K562 (cell line): Measurements from ENCODE around the gene MLF1. TPM values are rescaled to one million over a fixed set of nuclear protein-coding genes. Genes with fewer than 3 reads are reported as not detected.
"Not testable (repeated sequence)": the region's sequence is repeated elsewhere in the genome, so short reads cannot be mapped to it uniquely, and the experiment has no call there.

ENCODE experiments used
- ATAC-seq: fragments of 200-7000 bp; cut with Tn5 transposase; 3 replicates; pipeline ENCODE4 v1.9.1; 2020; ENCODE audit warnings: moderate library complexity
- BruUV-seq: library from RNA; stranded (reverse); fragments of 400-500 nt; replicated peaks from 2 replicates; lab custom pipeline; 2021; lab: Mats Ljungman, UMichigan
- CTCF ChIA-PET: fragments of 300-600 bp; formaldehyde crosslinking; extraction: SDS; loops from one replicate; lab custom pipeline; 2021; ENCODE audit warnings: low intra/inter-chr PET ratio; lab: Yijun Ruan, JAX
- POLR2A ChIA-PET: fragments of 300-600, 350-650 bp; sonication (Branson Sonifier 250); formaldehyde crosslinking; extraction: SDS; loops from one replicate; lab custom pipeline; 2021; ENCODE audit warnings: antibody characterized with exemption, inconsistent platforms; lab: Yijun Ruan, JAX
- DNase-seq, 4 experiments: peaks; one replicate each; pipeline versions ENCODE4 v3.0.0 to v3.0.0-alpha.2; 2011 to 2018; ENCODE audit warnings: low spot score in 3 of 4, mixed read lengths in 3 of 4; ENCODE audit errors: extremely low read depth in 1 of 4
- FAIRE-seq: peaks from 2 replicates; lab custom pipeline; 2011; peaks lifted over from hg19 to GRCh38; lab: Jason Lieb, UNC
- H2AFZ ChIP-seq: 2 replicates; pipeline ENCODE4 v1.6.0; 2011; ENCODE audit warnings: low read depth, low read length, control low read depth, inconsistent platforms
- H3K27ac ChIP-seq: fragments of 200-600 bp; 3 replicates; pipeline ENCODE4 v1.8.0; 2011; ENCODE audit warnings: low read depth, mild to moderate bottlenecking, control low read depth, inconsistent platforms, low read length, moderate library complexity, mixed read lengths; ENCODE audit errors: extremely low read depth
- H3K27me3 ChIP-seq, 2 experiments: fragments of 300-600 bp in 1 of 2; 2 replicates in 1 of 2; 3 replicates in 1 of 2; pipeline versions ENCODE4 v1.6.0 to v1.8.0; 2011; ENCODE audit warnings: inconsistent platforms in 2 of 2, low read length in 2 of 2, mild to moderate bottlenecking in 1 of 2, mixed read lengths in 1 of 2, moderate library complexity in 1 of 2; ENCODE audit not compliant: control insufficient read depth in 2 of 2, insufficient read depth in 2 of 2
- H3K36me3 ChIP-seq: fragments of 300-600 bp; 3 replicates; pipeline ENCODE4 v1.8.0; 2011; ENCODE audit warnings: mild to moderate bottlenecking, low read length, inconsistent platforms; ENCODE audit not compliant: control insufficient read depth, insufficient read depth
- H3K4me1 ChIP-seq, 2 experiments: fragments of 200-600 bp in 1 of 2; replicated peaks in 1 of 2; 2 replicates in 1 of 2; 3 replicates in 1 of 2; pipeline versions ENCODE4 v1.5.1 to v1.8.0; 2011; ENCODE audit warnings: inconsistent platforms in 2 of 2, low read length in 2 of 2, mild to moderate bottlenecking in 1 of 2, mixed read lengths in 1 of 2, moderate library complexity in 1 of 2; ENCODE audit not compliant: control insufficient read depth in 2 of 2, insufficient read depth in 2 of 2
- H3K4me2 ChIP-seq: 2 replicates; pipeline ENCODE4 v1.6.1; 2011; ENCODE audit warnings: low read length, control low read depth, inconsistent platforms, mixed read lengths; ENCODE audit not compliant: insufficient read depth
- H3K4me3 ChIP-seq: fragments of 200-600 bp; sonication (generic), shearing (Covaris generic); 2 replicates; pipeline ENCODE4 v1.5.1; 2016; ENCODE audit warnings: control low read depth, inconsistent platforms
- H3K79me2 ChIP-seq: fragments of 200-600 bp; 3 replicates; pipeline ENCODE4 v1.8.0; 2011; ENCODE audit warnings: low read length, inconsistent platforms; ENCODE audit not compliant: control insufficient read depth, insufficient read depth
- H3K9ac ChIP-seq, 2 experiments: 2 replicates each; pipeline versions ENCODE4 v1.6.0 to v1.6.1; 2011; ENCODE audit warnings: low read depth in 2 of 2, low read length in 2 of 2, control low read depth in 1 of 2, inconsistent platforms in 1 of 2, mild to moderate bottlenecking in 1 of 2, mixed read lengths in 1 of 2; ENCODE audit not compliant: insufficient read depth in 1 of 2
- H3K9me1 ChIP-seq: one replicate; pipeline ENCODE4 v1.6.0; 2011; ENCODE audit warnings: inconsistent platforms, mild to moderate bottlenecking, low read length, moderate library complexity; ENCODE audit not compliant: control insufficient read depth, insufficient read depth
- H3K9me3 ChIP-seq: replicated peaks from 2 replicates; pipeline ENCODE4 v1.5.1; 2011; ENCODE audit warnings: low read depth, low read length, inconsistent platforms; ENCODE audit not compliant: control insufficient read depth, insufficient read depth
- H4K20me1 ChIP-seq: replicated peaks from 2 replicates; pipeline ENCODE4 v1.6.1; 2011; ENCODE audit warnings: low read length, inconsistent platforms, mixed read lengths; ENCODE audit not compliant: control insufficient read depth, insufficient read depth
- BHLHE40 ChIP-seq: IDR thresholded peaks from 2 replicates; pipeline ENCODE4 v1.6.1; 2011; ENCODE audit warnings: low read length, improper control_type of control experiment
- CSDE1 ChIP-seq, 2 experiments: fragments of 450-650 bp; IDR thresholded peaks; 2 replicates each; pipeline ENCODE4 v1.6.1; 2016; ENCODE audit warnings: mild to moderate bottlenecking in 1 of 2
- CXXC5 ChIP-seq: fragments of 250-450 bp; sonication (Bioruptor Pico); IDR thresholded peaks from 2 replicates; pipeline ENCODE4 v1.8.0; 2022; ENCODE audit warnings: inconsistent platforms, mild to moderate bottlenecking, moderate library complexity
- MBD2 ChIP-seq: sonication (generic); IDR thresholded peaks from 2 replicates; pipeline ENCODE4 v1.6.1; 2016; ENCODE audit warnings: low read depth, borderline replicate concordance
- NFATC3 ChIP-seq: fragments of 450-650 bp; IDR thresholded peaks from 2 replicates; pipeline ENCODE4 v1.6.1; 2017; ENCODE audit warnings: mild to moderate bottlenecking
- NFYB ChIP-seq: IDR thresholded peaks from 2 replicates; pipeline ENCODE4 v1.6.1; 2011; ENCODE audit warnings: mild to moderate bottlenecking, moderate library complexity; ENCODE audit not compliant: insufficient read length; ENCODE audit errors: extremely low read depth
- SREBF1 ChIP-seq: fragments of 150-350 bp; IDR thresholded peaks from 2 replicates; pipeline ENCODE4 v1.6.1; 2014; ENCODE audit warnings: antibody characterized with exemption, low read depth, low read length, borderline replicate concordance
- WHSC1 ChIP-seq: IDR thresholded peaks from one replicate; pipeline ENCODE4 v1.6.1; 2012; ENCODE audit warnings: low read length, control low read depth, inconsistent platforms
- ZFX ChIP-seq: sonication (generic); formaldehyde crosslinking; IDR thresholded peaks from 2 replicates; pipeline ENCODE4 v1.8.0; 2022; ENCODE audit warnings: mild to moderate bottlenecking, missing genetic modification reagents, moderate library complexity
- ZNF766 ChIP-seq: fragments of 200-800 bp; sonication (Bioruptor generic); conservative IDR thresholded peaks from 2 replicates; pipeline ENCODE4 v1.6.1; 2016; ENCODE audit warnings: missing genetic modification characterization, missing compliant biosample characterization
- WGBS: fragments of 100-300 bp; shearing (Covaris generic); methylation state at CpG from one replicate; pipeline ENCODE4 v1.1.6; 2016; ENCODE audit warnings: low coverage, mixed read lengths; ENCODE audit not compliant: insufficient coverage; ENCODE audit errors: missing lambda C conversion rate; 5-methylcytosine and 5-hydroxymethylcytosine counted together
- in situ Hi-C: fragments of 300-500 bp; cut with MboI; formaldehyde crosslinking; loops from 4 replicates; pipeline ENCODE4 v1.15.0; 2018; ENCODE audit warnings: inconsistent platforms, mixed read lengths
- intact Hi-C: fragments of 100-400 bp; cut with micrococcal nuclease; formaldehyde crosslinking; loops from 2 replicates; pipeline ENCODE4 v1.14.2; 2022
- polyA plus RNA-seq, 8 experiments: library from polyadenylated mRNA; depleted of rRNA in 4 of 8; stranded (reverse) in 5 of 8; unstranded in 3 of 8; fragments of >200 nt; fragmentation: Nextera tagmentation in 2 of 8; fragmentation: Illumina TruSeq in 1 of 8; extraction: Ambion mirVana in 2 of 8; extraction: Trizol in 1 of 8; gene quantifications; 2 replicates each; pipeline versions ENCODE4 v1.2.1 to v1.2.3, GENCODE V29; 2011 to 2014; ENCODE audit warnings: inconsistent platforms in 1 of 8, missing spikeins in 1 of 8
- total RNA-seq, 7 experiments: library from RNA; depleted of rRNA in 6 of 7; stranded (reverse); fragments of >200 nt in 6 of 7; fragmentation: Illumina TruSeq in 2 of 7; extraction: Trizol in 2 of 7; gene quantifications; 2 replicates each; pipeline versions ENCODE4 v1.2.1 to v1.2.3, GENCODE V29; 2011 to 2021; ENCODE audit warnings: low replicate concordance in 1 of 7
- TF ChIP-seq, protein P1 (sequence below): sonication (generic); formaldehyde crosslinking; IDR thresholded peaks from 2 replicates; pipeline ENCODE4 v1.8.1; 2023; ENCODE audit warnings: mild to moderate bottlenecking, missing genetic modification reagents, moderate library complexity
- TF ChIP-seq, protein P2 (sequence below), 3 experiments: IDR thresholded peaks in 2 of 3; conservative IDR thresholded peaks in 1 of 3; 2 replicates each; pipeline ENCODE4 v1.5.1; 2011 to 2012; ENCODE audit warnings: low read length in 3 of 3, mild to moderate bottlenecking in 3 of 3, control low read depth in 2 of 3, improper control_type of control experiment in 1 of 3, inconsistent platforms in 1 of 3, low read depth in 1 of 3, mixed read lengths in 1 of 3, moderate library complexity in 1 of 3; ENCODE audit not compliant: insufficient read depth in 2 of 3
- TF ChIP-seq, protein P3 (sequence below): sonication (generic); formaldehyde crosslinking; IDR thresholded peaks from 2 replicates; pipeline ENCODE4 v1.8.0; 2022; ENCODE audit warnings: missing genetic modification reagents, mild to moderate bottlenecking, moderate library complexity, borderline replicate concordance

Gene MLF1
- total and polyA plus RNA-seq, 9 of the 15 experiments (the other 6 are each of a cell fraction or from before 2014, with no cell fraction given): 20.4 to 71.0 (median 27.1) TPM

GRCh38 chr3:158549938-158550337, 21.1 kb upstream of the MLF1 start:
- WGBS: 79% methylated on average over 9 of the region's 9 CpGs
- DNase-seq, H3K4me2 ChIP-seq, H4K20me1 ChIP-seq, intact Hi-C loops, H3K27ac ChIP-seq, H3K27me3 ChIP-seq, H2AFZ ChIP-seq, CTCF ChIA-PET, H3K4me1 ChIP-seq, H3K79me2 ChIP-seq, H3K9me1 ChIP-seq, H3K9me3 ChIP-seq, H3K9ac ChIP-seq, BruUV-seq, H3K4me3 ChIP-seq, FAIRE-seq, H3K36me3 ChIP-seq, ATAC-seq: not testable (repeated sequence)
- POLR2A ChIA-PET: interaction anchor here (0.8 to 1.2 kb wide), 2 partner anchors 19 to 21 kb away, joined by 3 to 5 read pairs; partner anchors contain the start of gene MLF1
- in situ Hi-C loops: loop anchor here (5.0 to 10.0 kb wide), 2 partner anchors 97 to 245 kb away; no protein-coding TSS in a partner anchor
- TF ChIP-seq NFYB: peak; percentile 59

DNA sequence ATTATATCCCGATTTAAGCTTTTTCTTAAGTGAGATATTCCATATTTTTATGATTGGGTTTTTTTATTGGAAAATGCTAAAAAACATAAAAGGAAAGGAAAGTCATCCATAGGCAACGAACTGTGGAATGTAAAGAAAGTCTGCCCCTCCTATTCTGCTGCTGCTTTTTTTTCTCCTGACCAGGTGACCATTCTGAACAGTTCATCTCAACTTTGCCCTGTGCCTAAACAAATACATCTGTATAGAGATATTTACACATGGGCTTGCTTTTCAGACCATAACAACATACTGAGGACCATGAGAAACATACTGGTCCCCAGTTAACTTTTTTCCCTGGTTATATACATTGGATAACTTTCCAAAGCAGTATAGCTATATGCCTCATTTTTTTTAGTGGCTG, 18.9 kb upstream of the MLF1 start:
- intact Hi-C loops: no loop called here
- Histone ChIP-seq H3K36me3 (no peaks in the 10 kb centered on the region), H3K9me3 (no peaks in the 10 kb centered on the region), H2AFZ (no peak overlapping the region), H3K9ac (no peak overlapping the region), H3K4me3 (no peak overlapping the region), H3K27me3 (no peaks in the 10 kb centered on the region), H3K4me2 (no peak overlapping the region), H3K4me1 (no peaks in the 10 kb centered on the region), H4K20me1 (no peaks in the 10 kb centered on the region), H3K9me1 (no peaks in the 10 kb centered on the region), H3K27ac (no peak overlapping the region), H3K79me2 (no peaks in the 10 kb centered on the region)
- BruUV-seq: no TSS peak
- ATAC-seq: no peak
- ChIA-PET POLR2A (no interaction called here), CTCF (no interaction called here)
- in situ Hi-C loops: loop anchor here (10.0 kb wide), 1 partner anchor 243 kb away; no protein-coding TSS in a partner anchor
- DNase-seq: no peak
- 34% methylated on average over 2 of the region's 2 CpGs for WGBS
- FAIRE-seq: no peak
- TF ChIP-seq CXXC5 (no peak), ZFX (CRISPR knock-in tag) (no peak), BHLHE40 (no peak), NFATC3 (no peak), SREBF1 (no peak), WHSC1 (no peak), CSDE1 (IDR thresholded peaks at IDR 0.05) (no peak), MBD2 (no peak), ZNF766 (CRISPR knock-in tag) (no peak)
- TF ChIP-seq, protein P1, sequence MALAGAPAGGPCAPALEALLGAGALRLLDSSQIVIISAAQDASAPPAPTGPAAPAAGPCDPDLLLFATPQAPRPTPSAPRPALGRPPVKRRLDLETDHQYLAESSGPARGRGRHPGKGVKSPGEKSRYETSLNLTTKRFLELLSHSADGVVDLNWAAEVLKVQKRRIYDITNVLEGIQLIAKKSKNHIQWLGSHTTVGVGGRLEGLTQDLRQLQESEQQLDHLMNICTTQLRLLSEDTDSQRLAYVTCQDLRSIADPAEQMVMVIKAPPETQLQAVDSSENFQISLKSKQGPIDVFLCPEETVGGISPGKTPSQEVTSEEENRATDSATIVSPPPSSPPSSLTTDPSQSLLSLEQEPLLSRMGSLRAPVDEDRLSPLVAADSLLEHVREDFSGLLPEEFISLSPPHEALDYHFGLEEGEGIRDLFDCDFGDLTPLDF: no peak
- TF ChIP-seq, protein P2, sequence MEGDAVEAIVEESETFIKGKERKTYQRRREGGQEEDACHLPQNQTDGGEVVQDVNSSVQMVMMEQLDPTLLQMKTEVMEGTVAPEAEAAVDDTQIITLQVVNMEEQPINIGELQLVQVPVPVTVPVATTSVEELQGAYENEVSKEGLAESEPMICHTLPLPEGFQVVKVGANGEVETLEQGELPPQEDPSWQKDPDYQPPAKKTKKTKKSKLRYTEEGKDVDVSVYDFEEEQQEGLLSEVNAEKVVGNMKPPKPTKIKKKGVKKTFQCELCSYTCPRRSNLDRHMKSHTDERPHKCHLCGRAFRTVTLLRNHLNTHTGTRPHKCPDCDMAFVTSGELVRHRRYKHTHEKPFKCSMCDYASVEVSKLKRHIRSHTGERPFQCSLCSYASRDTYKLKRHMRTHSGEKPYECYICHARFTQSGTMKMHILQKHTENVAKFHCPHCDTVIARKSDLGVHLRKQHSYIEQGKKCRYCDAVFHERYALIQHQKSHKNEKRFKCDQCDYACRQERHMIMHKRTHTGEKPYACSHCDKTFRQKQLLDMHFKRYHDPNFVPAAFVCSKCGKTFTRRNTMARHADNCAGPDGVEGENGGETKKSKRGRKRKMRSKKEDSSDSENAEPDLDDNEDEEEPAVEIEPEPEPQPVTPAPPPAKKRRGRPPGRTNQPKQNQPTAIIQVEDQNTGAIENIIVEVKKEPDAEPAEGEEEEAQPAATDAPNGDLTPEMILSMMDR (IDR thresholded peaks at IDR 0.05 in 2 of 3, conservative IDR thresholded peaks at IDR 0.05 in 1 of 3; ENCODE audit: insufficient read depth in 2 of 3, low read depth in 1 of 3, low read length in 3 of 3): no peak
- TF ChIP-seq, protein P3, sequence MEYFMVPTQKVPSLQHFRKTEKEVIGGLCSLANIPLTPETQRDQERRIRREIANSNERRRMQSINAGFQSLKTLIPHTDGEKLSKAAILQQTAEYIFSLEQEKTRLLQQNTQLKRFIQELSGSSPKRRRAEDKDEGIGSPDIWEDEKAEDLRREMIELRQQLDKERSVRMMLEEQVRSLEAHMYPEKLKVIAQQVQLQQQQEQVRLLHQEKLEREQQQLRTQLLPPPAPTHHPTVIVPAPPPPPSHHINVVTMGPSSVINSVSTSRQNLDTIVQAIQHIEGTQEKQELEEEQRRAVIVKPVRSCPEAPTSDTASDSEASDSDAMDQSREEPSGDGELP (CRISPR knock-in tag): no peak
